Measurements from ENCODE around the gene PPP1R12A. TPM values are rescaled to one million over a fixed set of nuclear protein-coding genes. Genes with fewer than 3 reads are reported as not detected.

PPP1R12A gene
- total RNA-seq, 3 donors from 2014 or later = 64.8 to 137 (median 134) TPM

DNA sequence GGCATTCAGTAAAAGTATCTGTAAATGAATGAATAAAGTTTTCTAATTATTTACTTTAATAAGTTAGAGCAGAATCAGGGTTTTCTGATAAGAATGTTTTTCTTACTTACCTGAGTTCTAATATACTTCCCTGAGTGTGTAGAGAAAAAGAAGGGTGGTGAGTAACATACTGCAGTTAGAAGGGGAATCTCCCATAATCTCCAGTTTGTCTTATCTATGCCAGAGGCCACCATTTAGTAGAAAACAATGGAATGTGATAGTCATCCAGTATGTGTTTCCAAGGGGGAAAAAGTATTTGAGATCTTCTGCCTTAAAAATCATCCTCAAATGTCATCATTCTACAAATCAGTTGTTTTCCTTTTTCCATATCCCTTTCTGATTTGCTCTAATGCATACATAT is 187.6 kb downstream of the PPP1R12A start:
- intact Hi-C loops (cut with DNase I; ENCODE audit: low total_unique reads) = no loop called here
- Histone ChIP-seq H3K27ac (no peak overlapping the region), H3K4me1 (no peaks in the 10 kb centered on the region), H3K36me3 (no peaks in the 10 kb centered on the region), H3K9me3 (no peaks in the 10 kb centered on the region), H3K4me3 (no peak overlapping the region), H3K27me3 (no peaks in the 10 kb centered on the region)
- no peak for DNase-seq (ENCODE audit: low spot score in 2 of 2)
- TF ChIP-seq, protein P1, sequence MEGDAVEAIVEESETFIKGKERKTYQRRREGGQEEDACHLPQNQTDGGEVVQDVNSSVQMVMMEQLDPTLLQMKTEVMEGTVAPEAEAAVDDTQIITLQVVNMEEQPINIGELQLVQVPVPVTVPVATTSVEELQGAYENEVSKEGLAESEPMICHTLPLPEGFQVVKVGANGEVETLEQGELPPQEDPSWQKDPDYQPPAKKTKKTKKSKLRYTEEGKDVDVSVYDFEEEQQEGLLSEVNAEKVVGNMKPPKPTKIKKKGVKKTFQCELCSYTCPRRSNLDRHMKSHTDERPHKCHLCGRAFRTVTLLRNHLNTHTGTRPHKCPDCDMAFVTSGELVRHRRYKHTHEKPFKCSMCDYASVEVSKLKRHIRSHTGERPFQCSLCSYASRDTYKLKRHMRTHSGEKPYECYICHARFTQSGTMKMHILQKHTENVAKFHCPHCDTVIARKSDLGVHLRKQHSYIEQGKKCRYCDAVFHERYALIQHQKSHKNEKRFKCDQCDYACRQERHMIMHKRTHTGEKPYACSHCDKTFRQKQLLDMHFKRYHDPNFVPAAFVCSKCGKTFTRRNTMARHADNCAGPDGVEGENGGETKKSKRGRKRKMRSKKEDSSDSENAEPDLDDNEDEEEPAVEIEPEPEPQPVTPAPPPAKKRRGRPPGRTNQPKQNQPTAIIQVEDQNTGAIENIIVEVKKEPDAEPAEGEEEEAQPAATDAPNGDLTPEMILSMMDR (IDR thresholded peaks at IDR 0.05) = no peak
- TF ChIP-seq POLR2A (IDR thresholded peaks at IDR 0.05) (no peak), POLR2AphosphoS5 (IDR thresholded peaks at IDR 0.05) (no peak)

DNA sequence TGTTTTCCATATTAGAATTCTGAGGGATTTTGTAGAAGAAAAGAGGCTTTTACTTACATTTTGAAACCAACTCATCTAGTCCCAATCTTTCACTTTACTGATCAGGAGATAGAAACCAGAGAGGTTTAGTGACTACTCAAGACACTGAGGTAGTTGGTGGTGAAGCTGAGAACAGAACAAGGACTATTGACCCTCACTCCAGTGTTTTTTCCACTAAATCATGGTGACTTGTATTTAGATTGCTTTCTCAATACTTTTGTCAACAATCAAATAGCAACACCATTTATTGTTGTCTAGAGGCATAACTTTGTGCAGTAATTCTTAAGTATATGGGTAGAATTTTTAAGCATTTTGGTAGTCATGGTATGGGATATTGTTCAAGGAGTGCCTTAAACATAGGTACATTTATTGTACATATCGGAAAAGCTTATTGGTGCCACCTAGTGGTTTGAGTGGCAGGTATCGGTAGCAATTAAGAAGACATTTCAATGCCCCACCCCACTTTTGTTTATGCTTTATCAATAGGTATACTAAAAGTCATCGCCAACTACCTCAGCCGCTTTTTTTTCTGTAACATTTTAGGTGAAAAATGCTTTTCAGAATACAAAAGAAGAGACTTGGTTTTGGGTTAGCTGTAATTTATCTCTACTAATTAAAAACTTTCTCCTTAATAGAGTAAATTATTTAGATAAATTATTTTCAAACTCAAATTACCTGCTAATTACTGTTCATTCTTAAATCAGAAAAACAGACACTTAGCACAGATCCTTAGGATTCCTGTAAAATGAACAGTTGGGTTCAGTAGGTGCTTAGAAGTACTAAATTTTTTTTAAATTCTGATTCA is 196.8 kb downstream of the PPP1R12A start:
- H3K4me1 ChIP-seq = no peaks in the 10 kb centered on the region
- H3K9me3 ChIP-seq = no peaks in the 10 kb centered on the region
- H3K27ac ChIP-seq = no peak overlapping the region
- no peak overlapping the region for H3K4me3 ChIP-seq
- H3K27me3 ChIP-seq = no peaks in the 10 kb centered on the region
- intact Hi-C loops (cut with DNase I; ENCODE audit: low total_unique reads) = loop anchor here (5.0 kb wide), 1 partner anchor 181 kb away; no protein-coding TSS in a partner anchor
- H3K36me3 ChIP-seq = no peaks in the 10 kb centered on the region
- TF ChIP-seq POLR2AphosphoS5 (IDR thresholded peaks at IDR 0.05) (no peak), POLR2A (IDR thresholded peaks at IDR 0.05) (no peak)
- TF ChIP-seq, protein P1 (IDR thresholded peaks at IDR 0.05) = peak; percentile 33 to 68 (median 65)
- DNase-seq (ENCODE audit: low spot score in 2 of 2) = no peak

DNA sequence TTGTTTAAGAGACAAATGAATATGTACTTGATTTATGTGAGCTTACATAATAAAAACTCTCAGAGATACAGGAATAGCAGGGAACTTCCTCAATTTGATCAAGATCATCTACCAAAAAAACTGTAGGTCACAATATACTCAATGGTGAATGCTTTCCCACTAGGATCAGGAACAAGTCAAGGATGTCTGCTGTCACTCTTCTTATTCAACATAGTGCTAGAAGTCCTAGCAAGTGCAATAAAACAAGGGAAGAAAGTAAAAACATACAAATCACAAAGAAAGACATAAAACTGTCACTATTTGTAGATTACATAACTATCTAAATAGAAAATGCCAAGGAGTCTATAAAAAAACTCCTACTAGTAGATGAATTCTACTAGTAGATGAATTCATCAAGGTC is 202.3 kb downstream of the PPP1R12A start:
- no peak for DNase-seq (ENCODE audit: low spot score in 2 of 2)
- Histone ChIP-seq H3K36me3 (no peaks in the 10 kb centered on the region), H3K4me1 (no peaks in the 10 kb centered on the region), H3K27ac (no peak overlapping the region), H3K27me3 (no peaks in the 10 kb centered on the region), H3K9me3 (no peaks in the 10 kb centered on the region), H3K4me3 (no peak overlapping the region)
- intact Hi-C loops (cut with DNase I; ENCODE audit: low total_unique reads) = no loop called here
- TF ChIP-seq POLR2A (IDR thresholded peaks at IDR 0.05) (no peak), POLR2AphosphoS5 (IDR thresholded peaks at IDR 0.05) (no peak)
- TF ChIP-seq, protein P1 (IDR thresholded peaks at IDR 0.05) = no peak

DNA sequence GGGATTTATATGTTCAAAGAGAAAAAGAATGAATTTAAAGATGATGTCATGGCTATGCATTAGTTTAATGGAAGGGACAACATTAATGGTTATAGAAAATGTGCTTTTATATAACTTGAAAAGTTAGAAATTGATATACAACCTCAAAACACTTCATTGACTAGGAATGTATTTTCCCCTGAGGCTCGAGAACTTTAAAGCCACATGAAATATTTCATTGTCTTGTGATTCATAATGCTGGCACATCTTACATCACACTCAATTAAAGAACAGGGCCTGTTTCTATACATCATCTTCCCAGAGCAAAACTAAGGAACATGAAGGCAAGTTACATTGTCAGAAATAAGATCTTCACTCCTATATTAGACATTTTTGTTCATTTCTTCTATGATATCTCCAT is 208.9 kb downstream of the PPP1R12A start:
- Histone ChIP-seq H3K9me3 (no peaks in the 10 kb centered on the region), H3K4me3 (no peak overlapping the region), H3K36me3 (no peaks in the 10 kb centered on the region), H3K4me1 (no peaks in the 10 kb centered on the region), H3K27me3 (no peaks in the 10 kb centered on the region), H3K27ac (no peak overlapping the region)
- intact Hi-C loops (cut with DNase I; ENCODE audit: low total_unique reads) = no loop called here
- TF ChIP-seq, protein P1 (IDR thresholded peaks at IDR 0.05) = no peak
- no peak for TF ChIP-seq POLR2AphosphoS5 (IDR thresholded peaks at IDR 0.05)
- no peak for TF ChIP-seq POLR2A (IDR thresholded peaks at IDR 0.05)
- no peak for DNase-seq (ENCODE audit: low spot score in 2 of 2)

Other genes starting within 250 kb of the PPP1R12A start
- 100 to 1,000 TPM in 2 of 3 donors, 10 to 100 TPM in 1; 17.0 to 155 (median 101) TPM for gene PAWR, start 244.1 kb downstream of the PPP1R12A start, total RNA-seq
- 1 to 10 TPM in 1 of 3 donors, under 1 TPM in 2; 0.16 to 1.3 (median 0.59) TPM for gene OTOGL, start 164.4 kb upstream of the PPP1R12A start, total RNA-seq

Measured in breast epithelium (tissue), 4 donors.